ENCODE measurements around the gene WWOX.

WWOX gene

DNA sequence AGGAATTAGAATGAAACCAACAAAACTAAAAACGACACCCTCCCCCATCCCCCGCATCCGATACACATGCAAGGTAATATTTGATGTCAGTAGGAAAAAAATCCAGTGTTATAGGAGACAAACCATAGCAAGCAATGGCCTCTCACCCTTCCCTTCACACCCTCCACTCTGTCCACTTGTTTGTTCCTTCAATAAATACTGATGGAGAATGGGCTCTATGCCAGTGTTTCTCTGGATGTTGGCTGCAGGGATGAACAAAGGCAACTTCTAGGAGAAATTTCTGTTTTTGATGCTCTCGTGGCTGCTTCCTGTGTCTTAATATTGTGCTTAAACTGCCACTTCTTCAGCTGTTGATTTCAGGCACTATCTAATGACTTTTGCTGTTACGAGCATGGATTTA, 98.8 kb downstream of the WWOX start:
- no peak for DNase-seq

DNA sequence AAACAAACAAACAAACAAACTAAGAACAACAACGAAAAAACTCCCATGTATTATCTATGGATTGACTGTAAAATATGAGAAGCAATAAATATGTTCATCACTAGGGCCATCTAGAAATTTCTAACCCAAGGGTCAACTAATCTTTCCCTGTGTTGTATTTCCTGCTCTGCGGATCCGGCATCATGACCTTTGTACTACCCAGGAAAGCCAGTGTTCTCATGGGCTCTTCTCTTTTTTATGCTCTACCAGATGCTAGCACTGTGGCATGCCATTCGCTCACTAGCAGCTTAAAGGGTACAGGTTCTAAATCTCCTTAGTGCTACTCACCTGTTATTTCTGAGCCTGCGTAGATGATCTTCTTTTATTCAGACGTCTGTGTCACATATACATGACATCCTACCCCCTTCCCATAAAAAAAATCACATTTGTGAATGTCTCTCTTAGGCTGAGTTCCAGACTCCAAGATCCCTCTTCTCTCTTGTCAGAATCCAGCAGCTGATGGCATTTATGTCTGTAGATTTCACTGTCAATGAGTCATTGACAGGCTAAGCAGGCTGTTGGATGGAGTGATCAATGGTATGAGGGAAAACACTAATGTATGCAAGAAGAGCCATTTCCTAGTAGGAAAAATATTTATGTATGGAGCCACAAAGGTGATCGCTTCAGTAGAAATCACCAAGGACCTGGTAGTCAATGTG, 100.0 kb downstream of the WWOX start:
- no peak for DNase-seq

DNA sequence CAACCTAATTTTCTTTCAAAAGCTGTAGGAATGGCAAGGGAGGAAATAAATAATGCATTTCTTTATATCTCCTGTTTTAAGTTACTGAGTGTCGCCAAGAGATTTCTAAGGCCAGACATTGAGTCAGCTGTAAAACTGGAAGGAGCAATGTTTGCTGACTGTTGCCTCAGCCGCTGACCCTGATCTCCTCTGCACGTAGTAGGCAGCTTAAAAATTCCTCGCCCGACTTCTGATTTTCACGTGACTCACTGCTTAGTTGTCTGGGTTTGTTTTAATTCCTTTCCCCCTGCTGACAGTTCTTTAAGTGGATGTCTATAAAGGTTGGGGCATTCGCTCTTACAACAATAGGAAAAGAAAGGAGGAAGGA, 100.6 kb downstream of the WWOX start:
- no peak for DNase-seq

GRCh38 chr16:78200623-78201096, 101.2 kb downstream of the WWOX start:
- DNase-seq = no peak

- no peak for DNase-seq
Measured at GRCh38 chr16:78205506-78205905, 106.1 kb downstream of the WWOX start.

GRCh38 chr16:78206623-78207223, 107.3 kb downstream of the WWOX start:
- DNase-seq = no peak

DNA sequence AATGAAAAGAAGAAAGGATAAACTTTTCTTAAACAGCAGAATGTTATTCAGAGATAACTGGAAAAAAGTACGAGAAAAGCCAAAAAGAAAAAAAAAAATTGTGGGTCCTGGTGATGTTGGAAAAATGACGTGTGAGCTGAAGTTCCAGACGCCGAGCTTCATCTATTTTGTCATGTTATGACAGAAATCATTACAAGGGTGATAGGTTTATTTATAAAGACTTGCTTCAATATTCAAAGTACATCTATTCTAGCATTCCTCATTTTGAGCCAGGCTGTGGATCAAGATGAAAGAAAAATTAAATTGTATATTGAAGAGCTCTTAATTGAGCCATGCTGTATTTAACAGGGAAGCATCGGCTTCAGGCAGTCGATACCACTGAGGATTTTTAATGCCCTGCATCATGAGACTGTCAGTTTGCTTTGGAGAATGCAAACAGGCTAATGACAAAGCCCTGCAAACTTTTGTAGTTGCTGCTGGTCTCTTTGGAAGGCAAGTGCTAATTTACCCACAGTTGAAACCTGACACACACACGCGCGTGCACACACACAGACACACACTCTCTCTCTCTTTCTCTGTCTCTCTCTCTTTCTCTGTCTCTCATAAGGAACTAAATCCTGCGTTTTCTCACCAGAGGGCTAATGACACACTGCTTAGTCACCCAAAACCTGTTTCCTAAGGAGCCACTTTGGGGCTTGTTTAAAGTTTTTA, 110.7 kb downstream of the WWOX start:
- DNase-seq = no peak

GRCh38 chr16:78211020-78211599, 111.7 kb downstream of the WWOX start:
- no peak for DNase-seq

DNA sequence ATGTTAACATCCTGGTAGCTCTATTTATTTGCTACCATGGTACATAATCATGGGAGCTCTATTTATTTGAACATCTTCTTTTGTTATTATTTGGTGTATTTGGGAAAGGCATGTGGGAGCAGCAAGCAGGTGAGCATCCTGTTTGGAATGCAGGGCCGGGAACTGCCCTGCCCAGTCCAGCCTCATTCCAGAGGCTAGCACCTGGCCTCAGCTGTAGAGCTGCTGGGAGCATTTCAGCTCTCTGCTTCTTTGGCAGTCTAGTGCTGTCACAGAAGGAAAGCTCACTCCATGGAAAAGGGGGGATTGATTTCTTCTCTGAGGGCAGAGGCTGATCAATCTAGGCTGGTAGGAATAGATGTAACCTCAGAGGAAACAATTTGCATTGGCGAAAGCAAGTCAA, 112.5 kb downstream of the WWOX start:
- no peak for DNase-seq

- no peak for DNase-seq
Measured at GRCh38 chr16:78212674-78213073, 113.2 kb downstream of the WWOX start.

DNA sequence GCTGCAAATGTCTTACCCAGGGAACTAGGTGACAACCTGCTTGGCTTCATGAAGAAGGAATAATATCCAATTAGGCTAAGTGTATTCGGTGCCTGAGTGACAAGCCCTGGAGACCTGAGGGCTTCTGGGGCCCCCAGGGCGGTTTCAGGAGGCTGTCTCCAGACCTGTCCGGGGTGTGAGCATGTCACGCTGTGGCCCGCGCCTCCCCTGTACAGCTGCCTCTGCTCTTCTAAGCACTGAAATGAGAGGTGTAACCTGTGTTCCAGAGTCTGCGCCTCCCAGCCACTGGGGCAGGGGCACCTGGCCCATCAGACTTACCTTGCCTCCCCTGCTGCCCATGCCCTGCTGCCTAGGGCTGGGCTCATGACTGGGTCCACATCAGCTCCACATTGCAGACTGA, 114.3 kb downstream of the WWOX start:
- DNase-seq = no peak

- DNase-seq = no peak
Measured at GRCh38 chr16:78215222-78215621, 115.8 kb downstream of the WWOX start.

GRCh38 chr16:78216166-78216745, 116.8 kb downstream of the WWOX start:
- no peak for DNase-seq

GRCh38 chr16:78217276-78217675, 117.8 kb downstream of the WWOX start:
- no peak for DNase-seq

GRCh38 chr16:78218279-78218678, 118.8 kb downstream of the WWOX start:
- no peak for DNase-seq

DNA sequence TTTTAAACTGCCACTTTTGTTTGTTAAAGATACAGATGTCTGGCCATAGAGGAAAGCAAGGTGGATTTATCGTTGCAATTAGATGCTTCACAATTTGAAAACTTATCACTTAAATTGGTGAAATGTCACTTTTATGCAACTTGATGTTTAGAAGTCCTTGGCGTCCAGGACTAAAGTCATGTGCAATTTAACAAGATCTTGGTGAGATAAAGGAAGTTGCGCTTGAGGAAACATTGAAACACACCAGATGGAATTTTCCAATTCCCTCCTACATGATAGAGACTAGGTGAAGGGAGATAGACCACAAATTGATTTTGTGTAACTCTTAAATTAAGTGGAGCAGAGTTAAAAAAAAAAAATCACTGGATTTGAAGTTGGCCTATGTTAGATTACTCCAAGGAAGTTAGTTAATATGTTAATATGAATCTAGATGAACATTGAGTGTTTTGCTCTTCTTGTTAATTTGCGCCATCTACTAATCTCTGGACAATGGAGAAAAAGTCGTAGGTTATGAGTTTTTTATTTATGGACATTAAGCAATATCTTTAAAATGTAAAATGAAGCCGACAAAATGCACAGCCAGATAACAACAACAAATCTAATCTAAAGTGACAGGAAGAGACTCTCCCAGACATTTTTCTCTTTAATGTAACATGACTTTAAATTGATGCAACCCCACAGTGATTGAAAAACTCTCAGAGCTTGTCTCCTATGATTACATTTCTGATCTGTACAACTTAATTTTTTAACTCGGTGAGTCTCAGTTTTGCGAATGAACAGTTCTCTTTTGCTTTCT, 119.6 kb downstream of the WWOX start:
- DNase-seq = no peak

DNA sequence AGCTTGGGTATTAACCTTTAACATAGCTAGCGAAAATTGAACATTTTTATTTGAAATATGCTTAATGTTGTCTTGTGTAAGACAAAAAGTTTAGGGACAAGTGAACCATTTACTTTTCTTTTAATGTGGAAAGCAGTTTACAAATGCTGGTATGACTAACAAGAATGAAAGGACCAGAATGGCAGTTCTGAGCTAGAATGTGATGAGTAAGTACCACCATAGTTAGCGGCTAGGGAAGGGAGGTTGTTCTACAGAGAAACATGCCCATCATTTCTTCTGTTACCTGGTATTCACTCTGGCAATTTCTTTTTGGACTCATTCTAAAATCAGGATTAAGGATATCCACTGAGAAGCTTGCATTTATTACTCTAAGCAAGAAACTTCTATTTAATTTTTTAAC, 121.1 kb downstream of the WWOX start:
- no peak for DNase-seq

GRCh38 chr16:78221892-78222291, 122.4 kb downstream of the WWOX start:
- no peak for DNase-seq

DNA sequence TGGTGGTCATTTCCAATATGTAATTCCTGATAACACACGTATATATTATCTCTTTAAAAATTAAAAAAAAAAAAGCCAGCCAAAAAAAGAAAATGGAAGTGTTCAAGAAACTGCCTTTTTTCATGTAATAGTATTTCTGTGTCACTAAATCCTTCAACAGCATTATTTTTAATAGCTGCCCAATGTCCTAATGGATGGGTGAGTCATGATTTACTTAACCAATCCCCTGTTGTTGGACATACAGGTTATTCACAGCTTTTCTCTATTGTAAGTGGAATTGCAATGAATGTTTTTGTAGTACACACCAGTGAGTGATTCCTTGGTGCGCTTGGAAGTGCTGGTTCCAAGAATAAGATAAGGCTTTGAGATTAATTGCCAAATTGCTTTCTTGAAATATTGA, 124.9 kb downstream of the WWOX start:
- DNase-seq = no peak

GRCh38 chr16:78225919-78226318, 126.5 kb downstream of the WWOX start:
- no peak for DNase-seq

GRCh38 chr16:78227855-78228254, 128.4 kb downstream of the WWOX start:
- no peak for DNase-seq

GRCh38 chr16:78228704-78229103, 129.2 kb downstream of the WWOX start:
- DNase-seq = no peak

DNA sequence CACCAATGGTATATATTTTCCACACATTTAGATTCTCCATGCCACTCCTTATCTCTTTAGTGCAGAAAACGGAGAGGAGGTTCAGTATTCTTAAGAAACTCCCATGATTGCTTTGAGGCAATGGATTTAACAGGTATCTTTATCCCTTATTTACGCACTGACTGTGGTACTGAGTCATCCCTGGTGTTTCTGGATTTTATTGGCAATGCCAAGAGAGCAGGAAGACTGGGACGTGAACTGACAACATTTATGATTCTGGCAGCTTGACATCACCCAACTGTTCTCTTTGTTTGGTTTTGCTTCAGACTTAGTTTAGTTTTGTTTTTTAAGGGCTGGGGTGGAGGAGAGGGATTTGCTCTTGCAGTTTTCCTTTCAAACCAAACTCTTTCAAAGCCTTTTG, 131.4 kb downstream of the WWOX start:
- DNase-seq = no peak

Data from stimulated activated CD4-positive, alpha-beta T cell treated with anti-CD3 and anti-CD28 coated beads, Interleukin-4, amount 100 ng/mL, for 24 hours (primary cell).